ENCODE results near the gene SUPT4H1. TPM values are rescaled to one million over a fixed set of nuclear protein-coding genes. Genes with fewer than 3 reads are reported as not detected.
A peak's percentile ranks its signal among the peaks of the same experiment; 100 is the strongest.

The SUPT4H1 gene
- total RNA-seq, 1 donor from 2014 or later: 82.1 TPM

DNA sequence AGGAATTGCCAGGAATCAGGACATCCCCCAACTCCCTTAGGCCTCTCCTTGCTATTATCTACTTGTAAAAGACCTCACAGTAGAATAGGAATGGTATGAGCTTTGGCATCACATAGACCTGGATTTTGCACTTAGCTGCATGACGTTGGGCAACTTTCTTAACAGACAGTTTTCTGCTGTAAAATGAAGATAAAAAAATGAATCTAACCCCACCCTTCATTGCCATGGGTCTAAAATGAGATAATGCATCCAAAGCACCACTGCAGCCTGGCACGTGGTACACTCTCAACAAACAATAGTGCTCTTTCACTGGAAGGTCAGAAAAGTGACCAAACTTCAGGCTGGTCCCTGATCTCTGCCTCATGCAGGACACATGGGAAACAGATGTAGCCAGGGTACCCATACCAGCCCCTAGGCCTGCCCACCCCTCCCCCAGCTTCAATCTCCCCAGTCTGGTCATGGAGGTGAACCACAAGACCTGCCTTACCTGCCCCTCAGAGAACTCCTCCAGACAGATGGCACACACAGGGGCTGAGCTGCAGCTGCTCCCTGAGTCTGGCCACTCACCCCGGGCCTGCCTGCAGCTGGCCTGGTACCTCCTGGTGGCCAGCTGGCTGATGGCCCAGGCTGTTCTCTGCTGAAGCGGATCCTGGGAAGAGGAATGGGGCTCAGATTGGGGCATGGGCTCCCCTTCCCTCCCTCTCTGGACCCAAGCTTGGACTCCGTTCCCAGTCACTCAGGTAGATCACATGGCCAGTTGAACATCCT, 8.5 kb upstream of the SUPT4H1 start:
- H3K27ac Mint-ChIP-seq (ENCODE audit: unreplicated experiment): peak overlapping the region; percentile 50
- H3K27me3 Mint-ChIP-seq (ENCODE audit: unreplicated experiment): peaks cover 2% of the 10 kb centered on the region
- TF ChIP-seq, protein P1, sequence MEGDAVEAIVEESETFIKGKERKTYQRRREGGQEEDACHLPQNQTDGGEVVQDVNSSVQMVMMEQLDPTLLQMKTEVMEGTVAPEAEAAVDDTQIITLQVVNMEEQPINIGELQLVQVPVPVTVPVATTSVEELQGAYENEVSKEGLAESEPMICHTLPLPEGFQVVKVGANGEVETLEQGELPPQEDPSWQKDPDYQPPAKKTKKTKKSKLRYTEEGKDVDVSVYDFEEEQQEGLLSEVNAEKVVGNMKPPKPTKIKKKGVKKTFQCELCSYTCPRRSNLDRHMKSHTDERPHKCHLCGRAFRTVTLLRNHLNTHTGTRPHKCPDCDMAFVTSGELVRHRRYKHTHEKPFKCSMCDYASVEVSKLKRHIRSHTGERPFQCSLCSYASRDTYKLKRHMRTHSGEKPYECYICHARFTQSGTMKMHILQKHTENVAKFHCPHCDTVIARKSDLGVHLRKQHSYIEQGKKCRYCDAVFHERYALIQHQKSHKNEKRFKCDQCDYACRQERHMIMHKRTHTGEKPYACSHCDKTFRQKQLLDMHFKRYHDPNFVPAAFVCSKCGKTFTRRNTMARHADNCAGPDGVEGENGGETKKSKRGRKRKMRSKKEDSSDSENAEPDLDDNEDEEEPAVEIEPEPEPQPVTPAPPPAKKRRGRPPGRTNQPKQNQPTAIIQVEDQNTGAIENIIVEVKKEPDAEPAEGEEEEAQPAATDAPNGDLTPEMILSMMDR (IDR thresholded peaks at IDR 0.05; ENCODE audit: partially characterized antibody, unreplicated experiment): no peak
- H3K4me3 Mint-ChIP-seq (ENCODE audit: unreplicated experiment): peak overlapping the region; percentile 6
- no peak for DNase-seq
- H3K36me3 Mint-ChIP-seq (ENCODE audit: unreplicated experiment): no peaks in the 10 kb centered on the region
- no peaks in the 10 kb centered on the region for H3K9me3 Mint-ChIP-seq (ENCODE audit: unreplicated experiment)
- H3K4me1 Mint-ChIP-seq (ENCODE audit: low read depth, unreplicated experiment): peaks cover 11% of the 10 kb centered on the region

DNA sequence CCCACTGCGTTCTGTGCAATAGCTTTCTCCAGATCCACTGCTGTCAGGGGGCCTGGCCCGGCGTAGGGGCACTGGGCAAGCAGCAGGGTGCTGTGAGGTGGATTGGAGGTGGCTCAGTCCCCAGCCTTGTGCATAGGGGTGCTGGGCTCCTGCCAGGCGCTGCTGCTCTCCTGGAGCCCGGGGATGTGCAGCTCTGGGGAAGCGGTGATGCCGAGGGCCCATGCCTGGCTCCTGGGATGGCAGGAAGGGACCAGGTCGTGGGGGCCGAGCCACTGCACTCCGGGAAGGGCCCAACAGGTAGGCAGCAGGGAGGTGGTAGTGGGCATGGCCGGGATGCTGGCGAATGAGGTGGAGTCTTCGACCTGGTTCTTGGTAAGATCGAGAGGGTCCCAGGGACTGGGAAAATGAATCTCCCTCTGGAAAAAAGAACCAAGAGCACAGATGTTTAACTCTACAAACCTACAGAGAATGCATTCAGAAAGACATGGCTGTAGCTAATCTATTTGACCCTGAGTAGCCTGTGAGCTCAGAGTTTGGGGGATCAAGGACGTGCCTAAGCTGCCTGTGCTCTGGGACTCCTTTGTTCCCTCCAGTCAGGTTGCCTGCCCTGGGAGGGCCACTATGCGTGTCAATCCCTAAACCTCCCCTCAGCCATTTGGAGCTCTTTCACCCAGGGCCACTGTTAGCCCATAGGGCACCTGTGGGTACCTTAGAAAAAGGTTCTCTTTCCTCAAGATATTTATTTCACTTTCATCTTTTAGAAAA, 6.6 kb upstream of the SUPT4H1 start:
- Mint-ChIP-seq H3K27ac (ENCODE audit: unreplicated experiment) (no peak overlapping the region), H3K4me3 (ENCODE audit: unreplicated experiment) (no peak overlapping the region), H3K9me3 (ENCODE audit: unreplicated experiment) (no peaks in the 10 kb centered on the region), H3K27me3 (ENCODE audit: unreplicated experiment) (no peaks in the 10 kb centered on the region), H3K36me3 (ENCODE audit: unreplicated experiment) (no peaks in the 10 kb centered on the region), H3K4me1 (ENCODE audit: low read depth, unreplicated experiment) (peaks cover 11% of the 10 kb centered on the region)
- no peak for DNase-seq
- TF ChIP-seq, protein P1 (IDR thresholded peaks at IDR 0.05; ENCODE audit: partially characterized antibody, unreplicated experiment): no peak

DNA sequence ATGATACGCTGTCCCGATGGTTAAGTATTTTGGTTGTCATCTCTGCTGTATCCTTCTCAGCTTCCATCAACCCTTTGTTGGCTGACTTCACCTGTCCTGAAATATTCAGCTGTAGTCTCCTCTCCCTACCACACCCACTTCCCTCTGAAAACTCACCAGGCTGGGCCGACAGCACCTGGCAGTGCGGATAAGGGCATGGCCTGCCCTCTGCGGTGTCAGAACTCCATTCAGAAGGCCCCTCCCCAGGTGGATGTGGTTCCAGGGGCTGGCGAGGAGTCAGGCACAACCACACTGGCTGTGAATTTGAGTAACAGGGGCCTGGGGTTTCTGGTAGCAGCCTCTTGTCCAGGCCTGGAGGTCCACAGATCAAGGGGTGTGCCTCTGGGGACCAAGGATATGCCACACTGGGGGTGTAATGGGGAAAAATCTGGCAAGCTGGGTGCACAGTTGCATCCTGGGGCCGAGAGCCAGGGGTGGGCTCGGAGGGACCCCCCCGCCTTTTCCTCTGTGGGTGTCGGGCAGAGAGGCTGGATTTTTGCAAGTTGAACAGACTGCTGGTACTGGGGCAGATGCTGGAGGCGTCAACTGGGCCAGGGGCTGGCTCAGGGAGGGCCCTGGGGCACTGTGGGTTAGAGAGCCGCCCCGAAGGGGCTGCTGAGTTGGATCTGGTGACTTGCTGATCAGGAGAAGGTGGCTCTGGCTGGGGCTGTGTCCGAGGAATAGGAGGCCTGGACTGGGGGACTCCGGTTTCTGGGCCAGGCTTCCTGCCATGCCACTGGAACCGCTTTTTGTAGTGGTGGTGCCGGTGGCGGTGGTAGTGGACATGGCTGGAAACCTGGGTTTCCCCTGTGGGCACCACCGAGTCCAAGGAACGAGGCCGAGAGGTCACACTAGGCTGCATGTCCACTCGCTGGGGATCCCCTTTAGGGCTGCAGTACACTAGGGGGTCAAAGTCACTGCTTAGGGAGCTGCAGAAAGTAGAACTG, 5.6 kb upstream of the SUPT4H1 start:
- H3K27me3 Mint-ChIP-seq (ENCODE audit: unreplicated experiment): peaks cover 2% of the 10 kb centered on the region
- H3K9me3 Mint-ChIP-seq (ENCODE audit: unreplicated experiment): peaks cover 2% of the 10 kb centered on the region
- TF ChIP-seq, protein P1 (IDR thresholded peaks at IDR 0.05; ENCODE audit: partially characterized antibody, unreplicated experiment): no peak
- no peak overlapping the region for H3K27ac Mint-ChIP-seq (ENCODE audit: unreplicated experiment)
- no peaks in the 10 kb centered on the region for H3K36me3 Mint-ChIP-seq (ENCODE audit: unreplicated experiment)
- DNase-seq: no peak
- no peak overlapping the region for H3K4me3 Mint-ChIP-seq (ENCODE audit: unreplicated experiment)
- H3K4me1 Mint-ChIP-seq (ENCODE audit: low read depth, unreplicated experiment): peaks cover 13% of the 10 kb centered on the region

DNA sequence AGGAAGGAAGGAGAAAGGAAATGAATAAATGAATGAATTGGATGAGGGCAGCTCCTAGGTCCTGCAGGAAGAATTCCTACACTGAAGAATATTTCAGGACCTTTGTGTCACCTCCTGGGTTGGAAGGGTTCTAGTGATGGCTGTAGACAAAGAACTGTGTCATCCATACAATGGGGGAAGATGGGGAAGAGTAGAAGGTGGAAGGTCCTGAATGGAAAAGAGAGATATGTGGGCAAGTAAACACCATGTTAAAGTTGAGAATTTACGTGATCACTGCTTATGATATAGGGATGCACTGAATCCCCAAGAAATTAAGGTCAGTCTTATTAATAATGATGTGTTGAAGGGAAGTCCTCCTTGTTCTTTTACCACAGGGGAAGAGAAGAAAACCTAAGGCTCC, 4.2 kb upstream of the SUPT4H1 start:
- no peak overlapping the region for H3K4me3 Mint-ChIP-seq (ENCODE audit: unreplicated experiment)

More for the DNA sequence above, 4.2 kb upstream of the SUPT4H1 start:
- H3K27ac Mint-ChIP-seq (ENCODE audit: unreplicated experiment): no peak overlapping the region
- TF ChIP-seq, protein P1 (IDR thresholded peaks at IDR 0.05; ENCODE audit: partially characterized antibody, unreplicated experiment): no peak
- no peak for DNase-seq
- H3K36me3 Mint-ChIP-seq (ENCODE audit: unreplicated experiment): no peaks in the 10 kb centered on the region
- H3K9me3 Mint-ChIP-seq (ENCODE audit: unreplicated experiment): peaks cover 7% of the 10 kb centered on the region
- peaks cover 11% of the 10 kb centered on the region for H3K4me1 Mint-ChIP-seq (ENCODE audit: low read depth, unreplicated experiment)
- H3K27me3 Mint-ChIP-seq (ENCODE audit: unreplicated experiment): peaks cover 9% of the 10 kb centered on the region

All from glutamatergic neuron (in vitro differentiated cells).